DND-41 (cell line): ENCODE data around the gene OR4Q3.
"Not testable (repeated sequence)": the region's sequence is repeated elsewhere in the genome, so short reads cannot be mapped to it uniquely, and the experiment has no call there.

ENCODE experiments used
- ATAC-seq: fragments of 200-7000 bp; cut with Tn5 transposase; 3 replicates; pipeline ENCODE4 v1.9.1; 2021; ENCODE audit warnings: low read depth; ENCODE audit not compliant: insufficient read depth
- DNase-seq: peaks from one replicate; pipeline ENCODE4 v3.0.0-alpha.2; 2020
- H2AFZ ChIP-seq: 2 replicates; pipeline ENCODE4 v1.6.0; 2012; ENCODE audit warnings: low read depth, low read length
- H3K27ac ChIP-seq: 2 replicates; pipeline ENCODE4 v1.5.1; 2012; ENCODE audit warnings: low read length, inconsistent platforms
- H3K27me3 ChIP-seq: fragments of 200-600 bp; sonication (generic); 2 replicates; pipeline ENCODE4 v1.6.0; 2012; ENCODE audit warnings: low read length, mild to moderate bottlenecking, inconsistent platforms; ENCODE audit not compliant: insufficient read depth, poor library complexity
- H3K36me3 ChIP-seq: 2 replicates; pipeline ENCODE4 v1.5.1; 2012; ENCODE audit warnings: low read length, inconsistent platforms; ENCODE audit not compliant: insufficient read depth
- H3K4me1 ChIP-seq: 2 replicates; pipeline ENCODE4 v1.5.1; 2012; ENCODE audit warnings: mild to moderate bottlenecking, low read length; ENCODE audit not compliant: insufficient read depth
- H3K4me2 ChIP-seq: 2 replicates; pipeline ENCODE4 v1.6.0; 2012; ENCODE audit warnings: mild to moderate bottlenecking, moderate library complexity, low read length, inconsistent platforms; ENCODE audit not compliant: insufficient read depth
- H3K4me3 ChIP-seq, 2 experiments: fragments of 200-600 bp in 1 of 2; shearing (Covaris generic) in 1 of 2; 2 replicates each; pipeline ENCODE4 v1.5.1; 2012 to 2016; ENCODE audit warnings: inconsistent platforms in 2 of 2, low read length in 2 of 2, mild to moderate bottlenecking in 2 of 2, low read depth in 1 of 2, moderate library complexity in 1 of 2
- H3K79me2 ChIP-seq: 2 replicates; pipeline ENCODE4 v1.6.0; 2012; ENCODE audit warnings: low read length, inconsistent platforms; ENCODE audit not compliant: insufficient read depth
- H3K9ac ChIP-seq: 2 replicates; pipeline ENCODE4 v1.6.0; 2012; ENCODE audit warnings: low read depth, mild to moderate bottlenecking, inconsistent platforms, low read length, moderate library complexity
- H3K9me3 ChIP-seq: 2 replicates; pipeline ENCODE4 v1.5.1; 2012; ENCODE audit warnings: low read length, moderate library complexity, mild to moderate bottlenecking, inconsistent platforms; ENCODE audit not compliant: insufficient read depth, severe bottlenecking
- H4K20me1 ChIP-seq: 2 replicates; pipeline ENCODE4 v1.6.0; 2012; ENCODE audit warnings: low read length; ENCODE audit not compliant: insufficient read depth
- CTCF ChIP-seq: IDR thresholded peaks from 2 replicates; pipeline ENCODE4 v1.5.1; 2012; ENCODE audit warnings: borderline replicate concordance, low read length, moderate library complexity, mild to moderate bottlenecking; ENCODE audit not compliant: poor library complexity, severe bottlenecking; ENCODE audit errors: extremely low read depth
- EZH2 ChIP-seq: IDR thresholded peaks from 3 replicates; pipeline ENCODE4 v1.6.1; 2012; ENCODE audit warnings: borderline replicate concordance, low read depth, mild to moderate bottlenecking, moderate library complexity, low read length, inconsistent platforms; ENCODE audit not compliant: severe bottlenecking

OR4Q3 gene

GRCh38 chr14:19775587-19775986 is 32.2 kb downstream of the OR4Q3 start:
- H3K27ac ChIP-seq, result no peak overlapping the region
- H3K9ac ChIP-seq, result no peak overlapping the region
- no peak for ATAC-seq
- DNase-seq, result no peak
- H3K36me3 ChIP-seq, result no peaks in the 10 kb centered on the region
- H3K4me1 ChIP-seq, result no peaks in the 10 kb centered on the region
- H3K79me2 ChIP-seq, result no peaks in the 10 kb centered on the region
- H3K4me2 ChIP-seq, result no peak overlapping the region
- peaks cover 12% of the 10 kb centered on the region for H3K9me3 ChIP-seq
- no peak overlapping the region for H2AFZ ChIP-seq
- TF ChIP-seq CTCF (no peak), EZH2 (no peak)
- peaks cover 5% of the 10 kb centered on the region for H3K27me3 ChIP-seq
- no peaks in the 10 kb centered on the region for H4K20me1 ChIP-seq
- H3K4me3 ChIP-seq, result no peak overlapping the region

GRCh38 chr14:19785848-19786247 is 42.5 kb downstream of the OR4Q3 start:
- not testable (repeated sequence) for H3K79me2 ChIP-seq, H3K4me2 ChIP-seq, ATAC-seq, H3K9ac ChIP-seq, H2AFZ ChIP-seq, H3K9me3 ChIP-seq, DNase-seq, H3K27ac ChIP-seq, H3K4me1 ChIP-seq, H3K27me3 ChIP-seq, H3K36me3 ChIP-seq, H4K20me1 ChIP-seq, H3K4me3 ChIP-seq

- H4K20me1 ChIP-seq, H3K36me3 ChIP-seq, H3K4me3 ChIP-seq, H3K27me3 ChIP-seq, H3K9ac ChIP-seq, H3K9me3 ChIP-seq, H3K27ac ChIP-seq, DNase-seq, H3K4me2 ChIP-seq, H3K79me2 ChIP-seq, ATAC-seq, H2AFZ ChIP-seq, H3K4me1 ChIP-seq: not testable (repeated sequence)
Observed at GRCh38 chr14:19787318-19787717, 43.9 kb downstream of the OR4Q3 start.

GRCh38 chr14:19788150-19788549 is 44.8 kb downstream of the OR4Q3 start:
- H3K4me3 ChIP-seq, ATAC-seq: not testable (repeated sequence)

GRCh38 chr14:19796520-19797108 is 53.2 kb downstream of the OR4Q3 start:
- not testable (repeated sequence) for H3K27ac ChIP-seq, H4K20me1 ChIP-seq, H3K4me1 ChIP-seq, H3K36me3 ChIP-seq, H3K4me3 ChIP-seq, H3K4me2 ChIP-seq, H3K9me3 ChIP-seq, H3K27me3 ChIP-seq, H2AFZ ChIP-seq, DNase-seq, H3K79me2 ChIP-seq, H3K9ac ChIP-seq, ATAC-seq

More at GRCh38 chr14:19788150-19788549, 44.8 kb downstream of the OR4Q3 start:
- not testable (repeated sequence) for H3K36me3 ChIP-seq, H3K4me2 ChIP-seq, H2AFZ ChIP-seq, H3K9me3 ChIP-seq, H3K9ac ChIP-seq, H4K20me1 ChIP-seq, H3K79me2 ChIP-seq, DNase-seq, H3K27me3 ChIP-seq, H3K4me1 ChIP-seq, H3K27ac ChIP-seq
